ENCODE data around the gene LRP3.
"Not testable (repeated sequence)": the region's sequence is repeated elsewhere in the genome, so short reads cannot be mapped to it uniquely, and the experiment has no call there.

DNA sequence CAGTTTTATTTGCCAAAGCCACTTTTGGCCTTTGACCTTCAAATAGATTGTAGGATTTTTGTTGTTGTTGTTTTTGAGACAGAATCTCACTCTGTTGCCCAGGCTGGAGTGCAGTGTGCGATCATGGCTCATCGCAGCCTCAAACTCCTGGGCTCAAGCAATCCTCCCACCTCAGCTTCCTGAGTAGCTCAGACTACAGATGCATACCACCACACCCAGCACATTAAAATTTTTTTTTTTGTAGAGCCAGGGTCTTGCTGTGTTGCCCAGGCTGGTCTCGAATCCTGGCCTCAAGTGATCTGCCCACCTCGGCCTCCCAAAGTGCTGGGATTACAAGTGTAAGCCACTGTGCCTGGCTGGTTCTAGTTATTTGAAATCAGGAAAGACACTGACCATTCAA is 3.0 kb upstream of the LRP3 start:
- TF ChIP-seq EZH2 (IDR thresholded peaks at IDR 0.05; ENCODE audit: low read length, unreplicated experiment); CTCF (conservative IDR thresholded peaks at IDR 0.05; ENCODE audit: low read depth, low read length): not testable (repeated sequence)
